H1 (cell line): Measurements from ENCODE around the gene SZT2.

Experiments
- CREB1 ChIP-seq: IDR thresholded peaks from 2 replicates; pipeline ENCODE4 v1.6.1; 2012; ENCODE audit warnings: inconsistent platforms
- EZH2 ChIP-seq: fragments of 200-600 bp; sonication (generic); IDR thresholded peaks from 2 replicates; pipeline ENCODE4 v1.7.1; 2012; ENCODE audit warnings: low read depth, mild to moderate bottlenecking, moderate library complexity, low read length, inconsistent platforms; ENCODE audit not compliant: severe bottlenecking
- POLR2A ChIP-seq, 2 experiments: IDR thresholded peaks; 1 replicate in 1 of 2; 2 replicates in 1 of 2; pipeline ENCODE4 v1.6.1; 2011; ENCODE audit warnings: low read depth in 2 of 2, low read length in 2 of 2, mild to moderate bottlenecking in 2 of 2; ENCODE audit errors: control extremely low read depth in 1 of 2
- RFX5 ChIP-seq: IDR thresholded peaks from 2 replicates; pipeline ENCODE4 v1.6.1; 2011; ENCODE audit warnings: low read depth, low read length, improper control_type of control experiment, borderline replicate concordance
- TEAD4 ChIP-seq: IDR thresholded peaks from 2 replicates; pipeline ENCODE4 v1.6.1; 2012; ENCODE audit warnings: low read depth, low read length, inconsistent platforms, mixed read lengths
- USF2 ChIP-seq: IDR thresholded peaks from 2 replicates; pipeline ENCODE4 v1.6.1; 2011; ENCODE audit warnings: low read length, improper control_type of control experiment
- TF ChIP-seq, protein P1 (sequence below), 3 experiments: IDR thresholded peaks; 1 replicate in 2 of 3; 2 replicates in 1 of 3; pipeline versions ENCODE4 v1.5.1 to v1.6.1; 2011; ENCODE audit warnings: low read length in 3 of 3, mild to moderate bottlenecking in 3 of 3, inconsistent platforms in 2 of 3, low read depth in 1 of 3, moderate library complexity in 1 of 3; ENCODE audit not compliant: insufficient read depth in 1 of 3; ENCODE audit errors: control extremely low read depth in 1 of 3

DNA sequence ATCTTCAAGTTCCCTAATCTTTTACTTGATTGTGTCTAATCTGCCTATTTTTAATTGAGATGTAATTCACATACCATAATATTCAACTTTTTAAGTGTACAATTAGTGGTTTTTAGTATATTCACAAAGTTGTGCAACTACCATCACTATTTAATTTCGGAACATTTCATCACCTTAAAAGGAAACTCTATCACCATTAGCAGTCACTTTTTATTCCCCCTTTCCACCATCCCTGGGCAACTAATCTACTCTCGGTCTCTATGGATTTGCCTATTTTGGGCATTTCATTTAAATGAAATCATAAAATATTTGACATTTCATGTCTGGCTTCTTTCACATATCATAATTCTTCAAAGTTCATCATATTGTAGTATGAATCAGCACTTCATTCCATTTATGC, 94.7 kb downstream of the SZT2 start:
- TF ChIP-seq POLR2A (IDR thresholded peaks at IDR 0.05; ENCODE audit: control extremely low read depth in 1 of 2, low read depth in 2 of 2, low read length in 2 of 2) = no peak
- TF ChIP-seq USF2 = no peak
- no peak for TF ChIP-seq RFX5
- TF ChIP-seq TEAD4 = no peak
- TF ChIP-seq, protein P1, sequence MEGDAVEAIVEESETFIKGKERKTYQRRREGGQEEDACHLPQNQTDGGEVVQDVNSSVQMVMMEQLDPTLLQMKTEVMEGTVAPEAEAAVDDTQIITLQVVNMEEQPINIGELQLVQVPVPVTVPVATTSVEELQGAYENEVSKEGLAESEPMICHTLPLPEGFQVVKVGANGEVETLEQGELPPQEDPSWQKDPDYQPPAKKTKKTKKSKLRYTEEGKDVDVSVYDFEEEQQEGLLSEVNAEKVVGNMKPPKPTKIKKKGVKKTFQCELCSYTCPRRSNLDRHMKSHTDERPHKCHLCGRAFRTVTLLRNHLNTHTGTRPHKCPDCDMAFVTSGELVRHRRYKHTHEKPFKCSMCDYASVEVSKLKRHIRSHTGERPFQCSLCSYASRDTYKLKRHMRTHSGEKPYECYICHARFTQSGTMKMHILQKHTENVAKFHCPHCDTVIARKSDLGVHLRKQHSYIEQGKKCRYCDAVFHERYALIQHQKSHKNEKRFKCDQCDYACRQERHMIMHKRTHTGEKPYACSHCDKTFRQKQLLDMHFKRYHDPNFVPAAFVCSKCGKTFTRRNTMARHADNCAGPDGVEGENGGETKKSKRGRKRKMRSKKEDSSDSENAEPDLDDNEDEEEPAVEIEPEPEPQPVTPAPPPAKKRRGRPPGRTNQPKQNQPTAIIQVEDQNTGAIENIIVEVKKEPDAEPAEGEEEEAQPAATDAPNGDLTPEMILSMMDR (IDR thresholded peaks at IDR 0.05; ENCODE audit: control extremely low read depth in 1 of 3, insufficient read depth in 1 of 3, low read depth in 1 of 3, low read length in 3 of 3) = no peak
- TF ChIP-seq EZH2 = no peak
- no peak for TF ChIP-seq CREB1
